ENCODE data around the gene PNPLA7.

GRCh38 chr9:137432687-137433348 is 117.4 kb downstream of the PNPLA7 start:
- TF ChIP-seq HNF4A (conservative IDR thresholded peaks at IDR 0.05) (no peak), TAF1 (conservative IDR thresholded peaks at IDR 0.05) (no peak), CTCF (IDR thresholded peaks at IDR 0.05; ENCODE audit: low read depth, low read length, missing input control) (no peak), RAD21 (IDR thresholded peaks at IDR 0.05) (no peak), MAX (IDR thresholded peaks at IDR 0.05) (no peak), SP1 (IDR thresholded peaks at IDR 0.05) (no peak)
- TF ChIP-seq, protein P1, sequence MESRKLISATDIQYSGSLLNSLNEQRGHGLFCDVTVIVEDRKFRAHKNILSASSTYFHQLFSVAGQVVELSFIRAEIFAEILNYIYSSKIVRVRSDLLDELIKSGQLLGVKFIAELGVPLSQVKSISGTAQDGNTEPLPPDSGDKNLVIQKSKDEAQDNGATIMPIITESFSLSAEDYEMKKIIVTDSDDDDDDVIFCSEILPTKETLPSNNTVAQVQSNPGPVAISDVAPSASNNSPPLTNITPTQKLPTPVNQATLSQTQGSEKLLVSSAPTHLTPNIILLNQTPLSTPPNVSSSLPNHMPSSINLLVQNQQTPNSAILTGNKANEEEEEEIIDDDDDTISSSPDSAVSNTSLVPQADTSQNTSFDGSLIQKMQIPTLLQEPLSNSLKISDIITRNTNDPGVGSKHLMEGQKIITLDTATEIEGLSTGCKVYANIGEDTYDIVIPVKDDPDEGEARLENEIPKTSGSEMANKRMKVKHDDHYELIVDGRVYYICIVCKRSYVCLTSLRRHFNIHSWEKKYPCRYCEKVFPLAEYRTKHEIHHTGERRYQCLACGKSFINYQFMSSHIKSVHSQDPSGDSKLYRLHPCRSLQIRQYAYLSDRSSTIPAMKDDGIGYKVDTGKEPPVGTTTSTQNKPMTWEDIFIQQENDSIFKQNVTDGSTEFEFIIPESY (IDR thresholded peaks at IDR 0.05), result no peak
